Mucosa of rectum (tissue), 2 donors: Measurements from ENCODE around the gene PNPLA2.
A peak's percentile ranks its signal among the peaks of the same experiment; 100 is the strongest.

Source experiments
- H3K27ac ChIP-seq, 2 donors: one replicate each; pipeline ENCODE4 v1.7.0; 2013; ENCODE audit warnings: inconsistent platforms in 2 of 2, low read depth in 2 of 2, low read length in 2 of 2
- H3K27me3 ChIP-seq, 2 donors: one replicate each; pipeline ENCODE4 v1.7.0; 2013; ENCODE audit warnings: low read length in 2 of 2; ENCODE audit not compliant: control insufficient read depth in 2 of 2, insufficient read depth in 2 of 2
- H3K36me3 ChIP-seq, 2 donors: one replicate each; pipeline ENCODE4 v1.7.0; 2013; ENCODE audit warnings: low read length in 2 of 2; ENCODE audit not compliant: control insufficient read depth in 2 of 2, insufficient read depth in 2 of 2
- H3K4me1 ChIP-seq, 2 donors: one replicate each; pipeline ENCODE4 v1.7.0; 2013; ENCODE audit warnings: low read length in 2 of 2, mild to moderate bottlenecking in 1 of 2; ENCODE audit not compliant: control insufficient read depth in 2 of 2, insufficient read depth in 2 of 2
- H3K4me3 ChIP-seq, 2 donors: one replicate each; pipeline ENCODE4 v1.7.0; 2013; ENCODE audit warnings: low read length in 2 of 2
- H3K9ac ChIP-seq, 2 donors: one replicate each; pipeline ENCODE4 v1.7.0; 2013; ENCODE audit warnings: low read length in 2 of 2, low read depth in 1 of 2, mild to moderate bottlenecking in 1 of 2
- H3K9me3 ChIP-seq, 2 donors: one replicate each; pipeline ENCODE4 v1.7.0; 2013; ENCODE audit warnings: low read length in 2 of 2; ENCODE audit not compliant: control insufficient read depth in 2 of 2
- donor health status: healthy.
- donor health status: Normal muscosa, but diverticular disease.

Gene PNPLA2

DNA sequence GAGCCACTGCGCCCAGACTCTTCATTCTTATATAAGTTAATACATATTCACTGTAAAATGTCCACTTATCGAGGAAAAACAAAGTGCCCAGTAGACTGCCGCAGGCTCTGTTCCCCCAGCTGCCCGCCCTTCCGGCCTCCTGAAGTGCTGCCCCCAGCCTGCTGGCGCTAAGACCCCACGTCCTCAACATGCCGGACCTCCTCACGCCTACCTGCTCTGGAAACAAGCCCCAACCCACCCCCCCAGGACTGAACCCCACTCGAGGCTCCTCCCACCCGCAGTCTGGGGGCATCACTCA lies 42.5 kb upstream of the PNPLA2 start:
- H3K36me3 ChIP-seq: peaks cover 10 to 14% of the 10 kb centered on the region in 2 donors

DNA sequence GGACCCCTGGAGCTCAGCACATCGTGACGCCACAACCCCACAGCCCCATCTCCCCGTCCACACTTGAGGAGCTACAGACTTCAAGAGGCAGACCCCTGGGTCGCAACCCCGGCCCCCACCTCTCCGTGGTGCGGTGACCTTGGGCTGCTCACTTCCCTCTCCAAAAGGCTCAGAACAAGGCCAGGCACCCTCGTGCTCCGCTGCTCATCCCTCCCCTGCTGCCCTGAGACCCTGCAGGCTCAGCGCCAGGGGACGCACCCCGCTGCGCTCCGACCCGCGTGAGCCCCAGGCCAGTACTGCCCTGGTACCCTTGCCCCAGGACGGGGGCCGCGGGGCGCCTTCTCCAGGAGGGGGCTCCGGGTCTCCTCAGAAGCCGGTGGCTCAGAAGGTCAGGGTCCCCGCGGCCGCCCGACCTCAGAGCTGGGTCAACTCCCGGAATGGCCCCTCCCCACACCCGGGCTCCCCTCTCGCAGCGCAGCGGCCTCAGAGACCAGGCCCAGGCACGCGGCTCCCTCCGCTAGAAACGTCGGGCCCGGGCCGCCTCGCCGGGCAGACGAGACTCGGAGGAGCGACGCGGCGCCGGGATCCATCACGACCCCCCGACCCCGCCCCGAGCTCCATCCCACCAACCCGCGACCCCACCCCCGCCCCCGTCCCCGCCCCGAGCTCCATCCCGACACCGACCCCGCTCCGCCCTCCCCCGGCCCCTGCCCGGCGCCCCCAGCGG lies 42.0 kb upstream of the PNPLA2 start:
- Histone ChIP-seq H3K27me3 (no peaks in the 10 kb centered on the region), H3K36me3 (peaks cover 10 to 11% of the 10 kb centered on the region in 2 donors), H3K9ac (peak overlapping the region; percentile 66 to 91), H3K4me3 (peak overlapping the region; percentile 74 to 80), H3K27ac (peak overlapping the region; percentile 52 to 58), H3K4me1 (peaks cover 14 to 21% of the 10 kb centered on the region in 2 donors), H3K9me3 (no peaks in the 10 kb centered on the region)

More for the DNA sequence above, 42.5 kb upstream of the PNPLA2 start:
- Histone ChIP-seq H3K9me3 (no peaks in the 10 kb centered on the region), H3K9ac (peak overlapping the region; percentile 66 to 91), H3K4me1 (peaks cover 14 to 21% of the 10 kb centered on the region in 2 donors), H3K27me3 (no peaks in the 10 kb centered on the region), H3K27ac (no peak overlapping the region), H3K4me3 (peak overlapping the region; percentile 74 to 80)

DNA sequence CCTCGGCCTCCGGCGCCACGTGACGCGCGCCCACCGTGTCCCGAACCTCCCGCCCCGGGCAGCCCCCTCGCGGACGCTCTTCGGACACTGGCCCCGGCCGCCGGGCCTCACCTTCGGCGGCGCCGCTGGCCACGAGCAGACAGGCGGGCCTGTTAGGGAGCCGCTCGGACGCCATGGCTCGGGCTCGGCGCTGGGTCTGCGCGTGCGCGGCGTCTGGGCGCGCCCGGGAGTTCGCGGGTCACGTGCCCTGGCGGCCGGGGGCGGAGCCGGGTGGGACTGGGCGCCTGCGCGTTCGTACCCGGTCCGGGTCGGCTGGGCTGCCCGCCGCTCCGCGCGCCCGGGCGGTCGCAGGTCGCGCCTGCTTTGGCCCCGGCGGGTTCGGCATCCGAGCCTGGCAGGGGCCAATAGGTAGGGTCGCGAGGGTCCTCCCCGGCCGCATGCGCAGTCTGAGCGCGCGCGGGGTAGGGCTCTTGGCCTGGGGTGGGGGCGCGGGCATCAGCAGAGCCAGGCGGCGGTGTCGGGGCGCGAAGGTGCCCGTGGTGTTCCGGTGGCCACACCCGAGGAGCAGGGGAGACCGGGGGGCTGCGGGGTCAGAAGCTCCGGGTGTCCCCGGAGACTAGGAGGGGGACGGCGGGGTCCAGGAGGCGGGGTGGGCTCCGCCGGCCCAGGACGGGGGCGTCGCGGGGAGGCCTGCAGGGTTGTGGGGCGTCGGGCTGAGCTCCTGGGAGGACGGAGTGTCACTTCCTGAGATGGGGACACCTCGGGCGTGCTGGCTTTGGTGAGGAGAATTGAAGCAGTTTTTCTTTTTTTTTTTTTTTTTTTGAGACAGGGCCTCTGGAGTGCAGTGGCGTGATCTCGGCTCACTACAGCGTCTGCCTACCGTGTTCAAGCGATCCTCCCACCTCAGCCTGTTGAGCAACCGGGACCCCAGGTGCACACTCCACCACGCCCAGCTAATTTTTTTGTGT lies 41.1 kb upstream of the PNPLA2 start, which contains the start of gene GATD1:
Gene GATD1, minus strand, starts transcription at position 200 of the 968 bp plus-strand sequence. Its CDS starts 25 bp downstream, at position 175.
- peak within 1 kb of the TSS; percentile 61 to 67 for H3K27ac ChIP-seq
- H3K9ac ChIP-seq: peak within 1 kb of the TSS; percentile 66 to 91
- H3K4me1 ChIP-seq: peaks cover 14 to 21% of the 10 kb centered on the region in 2 donors
- H3K4me3 ChIP-seq: peak within 1 kb of the TSS; percentile 74 to 80
- no peaks in the 10 kb centered on the region for H3K27me3 ChIP-seq
- peaks cover 9 to 10% of the 10 kb centered on the region in 2 donors for H3K36me3 ChIP-seq
- H3K9me3 ChIP-seq: no peaks in the 10 kb centered on the region

GRCh38 chr11:778976-779954 lies 39.4 kb upstream of the PNPLA2 start:
- no peaks in the 10 kb centered on the region for H3K9me3 ChIP-seq
- H3K27me3 ChIP-seq: no peaks in the 10 kb centered on the region
- peaks cover 17 to 23% of the 10 kb centered on the region in 2 donors for H3K4me1 ChIP-seq
- H3K9ac ChIP-seq: no peak overlapping the region
- no peaks in the 10 kb centered on the region for H3K36me3 ChIP-seq
- H3K4me3 ChIP-seq: no peak overlapping the region
- no peak overlapping the region for H3K27ac ChIP-seq

- peaks cover 17 to 21% of the 10 kb centered on the region in 2 donors for H3K4me1 ChIP-seq
- H3K4me3 ChIP-seq: no peak overlapping the region
- H3K27me3 ChIP-seq: no peaks in the 10 kb centered on the region
- no peaks in the 10 kb centered on the region for H3K9me3 ChIP-seq
- no peak overlapping the region for H3K27ac ChIP-seq
- no peak overlapping the region for H3K9ac ChIP-seq
- H3K36me3 ChIP-seq: no peaks in the 10 kb centered on the region
Measured at GRCh38 chr11:779955-780532, 38.7 kb upstream of the PNPLA2 start.

DNA sequence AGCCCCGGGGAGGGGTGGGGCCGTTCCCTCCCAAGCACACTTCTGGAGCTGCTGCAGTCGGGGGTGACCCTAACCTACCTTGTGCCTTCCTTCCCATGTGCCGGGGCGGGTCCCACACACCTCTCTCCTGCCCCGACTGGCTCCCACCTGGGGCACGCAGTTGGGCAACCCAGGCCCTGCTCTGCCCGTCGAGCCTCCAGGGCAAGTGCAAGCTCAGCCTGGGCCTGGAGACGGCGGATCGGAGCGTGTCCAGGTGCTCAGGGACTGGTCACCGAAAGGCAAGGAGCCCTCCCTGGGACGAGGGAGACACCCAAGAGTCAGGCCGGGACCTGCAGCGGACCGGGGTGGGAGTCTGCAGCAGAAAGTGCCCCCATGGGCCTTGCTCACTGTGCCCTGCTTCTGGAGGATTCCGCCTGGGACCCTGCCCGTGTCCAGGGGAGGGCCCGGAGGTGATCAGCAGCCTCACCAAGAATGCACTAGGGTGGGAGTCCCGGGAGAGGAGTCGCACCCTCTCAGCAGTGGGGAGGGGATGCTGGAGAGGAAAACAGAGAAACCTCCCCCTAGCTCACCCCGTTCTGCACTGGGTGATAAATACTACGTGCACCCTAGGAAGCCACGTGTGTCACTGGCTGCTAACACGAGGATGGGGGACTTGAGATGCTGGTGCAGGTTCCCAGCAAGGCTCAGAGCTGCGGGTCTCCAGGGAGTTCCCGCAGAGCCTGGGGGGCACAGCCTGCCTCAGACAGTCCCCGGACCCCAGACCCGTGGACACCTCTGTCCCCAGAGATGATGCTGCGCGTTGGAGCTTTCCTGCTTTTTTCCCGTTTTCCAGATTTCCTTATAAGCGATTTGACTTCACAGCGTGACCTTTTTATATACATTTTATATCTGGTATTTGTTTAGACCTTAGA lies 36.2 kb upstream of the PNPLA2 start:
- H3K36me3 ChIP-seq: no peaks in the 10 kb centered on the region

GRCh38 chr11:783581-784015 lies 35.1 kb upstream of the PNPLA2 start:
- Histone ChIP-seq H3K4me3 (no peak overlapping the region), H3K9ac (no peak overlapping the region), H3K27me3 (no peaks in the 10 kb centered on the region), H3K36me3 (no peaks in the 10 kb centered on the region), H3K4me1 (peaks cover 2 to 3% of the 10 kb centered on the region in 2 donors), H3K27ac (no peak overlapping the region), H3K9me3 (no peaks in the 10 kb centered on the region)

More for the DNA sequence above, 36.2 kb upstream of the PNPLA2 start:
- peaks cover 8 to 10% of the 10 kb centered on the region in 2 donors for H3K4me1 ChIP-seq
- H3K9me3 ChIP-seq: no peaks in the 10 kb centered on the region
- no peak overlapping the region for H3K4me3 ChIP-seq
- no peaks in the 10 kb centered on the region for H3K27me3 ChIP-seq
- no peak overlapping the region for H3K27ac ChIP-seq
- H3K9ac ChIP-seq: no peak overlapping the region

DNA sequence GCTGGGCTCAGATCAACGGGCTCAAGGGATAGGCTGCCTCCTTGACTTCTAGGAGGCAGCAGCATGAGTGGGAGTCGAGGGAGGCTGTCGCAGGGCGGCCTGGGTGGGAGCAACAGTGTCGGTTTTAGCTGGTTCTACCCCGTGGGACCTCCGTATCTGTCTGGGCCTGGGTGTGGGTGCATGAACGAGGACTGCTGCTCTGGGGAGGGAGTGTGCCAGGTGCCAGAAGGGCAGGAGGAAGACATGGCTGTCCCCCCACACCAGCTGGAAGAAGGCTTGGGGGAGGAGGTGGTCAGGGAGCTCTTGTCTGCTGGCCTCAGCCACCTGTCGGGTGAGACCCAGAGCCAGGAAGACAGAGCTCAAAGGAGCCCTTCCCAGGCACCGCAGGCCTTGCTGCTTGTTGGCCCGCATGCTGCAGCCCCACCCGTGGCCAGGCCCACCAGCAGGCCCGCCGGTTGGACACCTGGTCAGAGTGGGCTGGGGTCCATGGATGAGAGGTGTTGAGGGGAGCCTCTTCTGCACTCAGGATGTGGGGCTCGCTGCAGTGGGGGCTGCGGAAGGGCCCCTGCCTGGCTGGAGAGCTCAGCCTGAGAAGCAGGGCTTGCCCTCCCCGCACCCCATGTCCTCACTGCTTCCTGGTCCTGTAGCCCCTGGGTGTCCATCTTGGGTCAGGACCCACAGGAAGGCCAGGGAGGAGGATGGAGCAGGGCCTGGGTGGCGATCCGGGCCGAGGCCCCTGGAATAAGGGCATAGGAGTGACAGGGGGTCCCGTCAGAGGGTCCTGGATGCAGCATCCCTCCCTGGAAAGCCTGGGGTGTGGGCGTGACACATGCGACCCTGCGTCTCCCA lies 32.3 kb upstream of the PNPLA2 start:
- Histone ChIP-seq H3K9ac (no peak overlapping the region), H3K27ac (no peak overlapping the region), H3K4me3 (no peak overlapping the region), H3K4me1 (peaks cover 2 to 3% of the 10 kb centered on the region in 2 donors), H3K36me3 (no peaks in the 10 kb centered on the region), H3K27me3 (peaks cover 0 to 7% of the 10 kb centered on the region in 2 donors), H3K9me3 (no peaks in the 10 kb centered on the region)
